ENCODE results near the gene FERMT1. TPM values are rescaled to one million over a fixed set of nuclear protein-coding genes. Genes with fewer than 3 reads are reported as not detected.

Gene FERMT1
- total and polyA plus RNA-seq, 2 experiments from 2014 or later, result 16.2 to 18.3 TPM

DNA sequence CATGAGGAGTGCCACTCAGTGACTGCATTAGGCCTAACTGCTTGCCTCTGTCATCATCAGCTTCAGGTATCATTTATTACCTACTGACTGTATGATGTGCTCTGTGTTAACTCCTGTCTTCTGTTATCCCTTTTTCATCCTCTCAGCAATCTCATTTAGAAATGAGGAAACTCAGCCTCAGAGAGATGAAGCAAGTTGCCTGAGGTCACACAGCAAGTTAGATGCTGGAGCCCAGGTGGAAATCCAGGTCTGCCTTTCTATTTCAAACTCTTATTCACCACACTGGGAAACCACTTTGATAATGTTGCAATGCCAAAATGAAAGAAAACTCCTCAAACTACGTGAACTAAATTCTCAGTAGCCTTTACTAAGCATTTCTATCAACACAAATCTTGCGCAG lies 1.3 kb downstream of the FERMT1 start (continued):
- TF ChIP-seq CTCF (conservative IDR thresholded peaks at IDR 0.05; ENCODE audit: low read depth in 2 of 2), result no peak

DNA sequence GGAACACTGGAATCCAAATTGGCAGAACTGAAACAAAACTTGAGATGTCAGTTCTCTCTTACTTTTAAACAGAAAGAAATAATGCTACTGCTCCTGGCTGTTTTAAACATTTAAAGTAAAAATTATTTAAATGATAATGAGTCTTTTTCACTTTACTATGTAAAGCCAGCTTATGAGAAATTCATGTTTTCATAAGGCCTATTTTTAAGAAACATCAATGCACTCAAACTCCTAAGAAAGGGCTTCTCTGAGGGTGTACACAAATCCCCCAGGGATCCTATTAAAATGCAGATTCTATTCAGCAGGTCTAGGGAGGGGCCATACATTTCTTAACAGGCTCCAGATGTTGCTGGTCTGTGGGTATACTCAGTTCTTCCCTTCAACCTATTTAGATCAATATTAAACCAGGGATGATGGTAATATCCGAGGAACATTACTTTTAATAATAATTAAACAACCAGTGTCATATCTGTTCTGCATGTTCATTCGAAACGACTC lies 2.3 kb downstream of the FERMT1 start:
- Mint-ChIP-seq H3K36me3 (ENCODE audit: low read depth) (peaks cover 34% of the 10 kb centered on the region), H3K27ac (no peak overlapping the region), H3K4me3 (peak overlapping the region; percentile 51; the same call in 2 of the 3 replicates), H3K4me1 (peaks cover 37% of the 10 kb centered on the region), H3K9me3 (peaks cover 4% of the 10 kb centered on the region; the same call in 1 of the 3 replicates), H3K27me3 (ENCODE audit: insufficient read depth, low read depth, poor library complexity) (peaks cover 26% of the 10 kb centered on the region)
- Histone ChIP-seq H3K27me3 (ENCODE audit: insufficient read depth) (peaks cover 15% of the 10 kb centered on the region; the same call in 1 of the 2 replicates), H3K36me3 (ENCODE audit: insufficient read depth) (peaks cover 10% of the 10 kb centered on the region; the same call in 1 of the 2 replicates), H3K4me1 (ENCODE audit: insufficient read depth) (peaks cover 37% of the 10 kb centered on the region), H3K79me2 (replicated peaks; ENCODE audit: insufficient read depth) (no peaks in the 10 kb centered on the region; the same call in 1 of the 2 replicates), H3F3A (replicated peaks; ENCODE audit: low read depth) (peaks cover 9% of the 10 kb centered on the region), H2AFZ (no peak overlapping the region), H3K27ac (ENCODE audit: low read depth) (no peak overlapping the region), H3K4me3 (peak overlapping the region; percentile 15), H4K20me1 (replicated peaks; ENCODE audit: insufficient read depth) (peaks cover 3% of the 10 kb centered on the region; the same call in 1 of the 2 replicates), H3K4me2 (peak overlapping the region; percentile 83), H3K9me2 (ENCODE audit: insufficient read depth) (no peaks in the 10 kb centered on the region)
- peak; percentile 43 for DNase-seq (ENCODE audit: low spot score)
- peak; percentile 12; the same call in 2 of the 3 replicates for ATAC-seq
- TF ChIP-seq POLR2AphosphoS5 (IDR thresholded peaks at IDR 0.05; ENCODE audit: low read depth), result no peak
- TF ChIP-seq JUNB (IDR thresholded peaks at IDR 0.05; ENCODE audit: unreplicated experiment), result no peak
- TF ChIP-seq ZNF331 (CRISPR knock-in tag; IDR thresholded peaks at IDR 0.05; ENCODE audit: low read depth), result no peak
- TF ChIP-seq ZNF462 (CRISPR knock-in tag; IDR thresholded peaks at IDR 0.05), result no peak
- TF ChIP-seq, protein P1, sequence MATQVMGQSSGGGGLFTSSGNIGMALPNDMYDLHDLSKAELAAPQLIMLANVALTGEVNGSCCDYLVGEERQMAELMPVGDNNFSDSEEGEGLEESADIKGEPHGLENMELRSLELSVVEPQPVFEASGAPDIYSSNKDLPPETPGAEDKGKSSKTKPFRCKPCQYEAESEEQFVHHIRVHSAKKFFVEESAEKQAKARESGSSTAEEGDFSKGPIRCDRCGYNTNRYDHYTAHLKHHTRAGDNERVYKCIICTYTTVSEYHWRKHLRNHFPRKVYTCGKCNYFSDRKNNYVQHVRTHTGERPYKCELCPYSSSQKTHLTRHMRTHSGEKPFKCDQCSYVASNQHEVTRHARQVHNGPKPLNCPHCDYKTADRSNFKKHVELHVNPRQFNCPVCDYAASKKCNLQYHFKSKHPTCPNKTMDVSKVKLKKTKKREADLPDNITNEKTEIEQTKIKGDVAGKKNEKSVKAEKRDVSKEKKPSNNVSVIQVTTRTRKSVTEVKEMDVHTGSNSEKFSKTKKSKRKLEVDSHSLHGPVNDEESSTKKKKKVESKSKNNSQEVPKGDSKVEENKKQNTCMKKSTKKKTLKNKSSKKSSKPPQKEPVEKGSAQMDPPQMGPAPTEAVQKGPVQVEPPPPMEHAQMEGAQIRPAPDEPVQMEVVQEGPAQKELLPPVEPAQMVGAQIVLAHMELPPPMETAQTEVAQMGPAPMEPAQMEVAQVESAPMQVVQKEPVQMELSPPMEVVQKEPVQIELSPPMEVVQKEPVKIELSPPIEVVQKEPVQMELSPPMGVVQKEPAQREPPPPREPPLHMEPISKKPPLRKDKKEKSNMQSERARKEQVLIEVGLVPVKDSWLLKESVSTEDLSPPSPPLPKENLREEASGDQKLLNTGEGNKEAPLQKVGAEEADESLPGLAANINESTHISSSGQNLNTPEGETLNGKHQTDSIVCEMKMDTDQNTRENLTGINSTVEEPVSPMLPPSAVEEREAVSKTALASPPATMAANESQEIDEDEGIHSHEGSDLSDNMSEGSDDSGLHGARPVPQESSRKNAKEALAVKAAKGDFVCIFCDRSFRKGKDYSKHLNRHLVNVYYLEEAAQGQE (IDR thresholded peaks at IDR 0.05; ENCODE audit: unreplicated experiment), result no peak
- no peak; the same call in 1 of the 2 replicates for TF ChIP-seq NANOG (IDR thresholded peaks at IDR 0.05; ENCODE audit: borderline replicate concordance)
- no peak for TF ChIP-seq CTCF (conservative IDR thresholded peaks at IDR 0.05; ENCODE audit: low read depth in 2 of 2)
- TF ChIP-seq, protein P2, sequence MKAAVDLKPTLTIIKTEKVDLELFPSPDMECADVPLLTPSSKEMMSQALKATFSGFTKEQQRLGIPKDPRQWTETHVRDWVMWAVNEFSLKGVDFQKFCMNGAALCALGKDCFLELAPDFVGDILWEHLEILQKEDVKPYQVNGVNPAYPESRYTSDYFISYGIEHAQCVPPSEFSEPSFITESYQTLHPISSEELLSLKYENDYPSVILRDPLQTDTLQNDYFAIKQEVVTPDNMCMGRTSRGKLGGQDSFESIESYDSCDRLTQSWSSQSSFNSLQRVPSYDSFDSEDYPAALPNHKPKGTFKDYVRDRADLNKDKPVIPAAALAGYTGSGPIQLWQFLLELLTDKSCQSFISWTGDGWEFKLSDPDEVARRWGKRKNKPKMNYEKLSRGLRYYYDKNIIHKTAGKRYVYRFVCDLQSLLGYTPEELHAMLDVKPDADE (IDR thresholded peaks at IDR 0.05), result no peak
- TF ChIP-seq CREB1 (CRISPR knock-in tag; IDR thresholded peaks at IDR 0.05; ENCODE audit: low read depth), result no peak

All from GM23338 (cell line).